ENCODE measurements around the gene B4GALT1.

GRCh38 chr9:33120620-33121019, 46.5 kb downstream of the B4GALT1 start:
- TF ChIP-seq CTCF (IDR thresholded peaks at IDR 0.05; ENCODE audit: extremely low read depth in 1 of 2, insufficient read depth in 1 of 2, low read depth in 1 of 2, low read length in 2 of 2) = no peak
- TF ChIP-seq MAX (IDR thresholded peaks at IDR 0.05; ENCODE audit: insufficient read depth, insufficient read length) = no peak
- no peak for TF ChIP-seq POLR2A (IDR thresholded peaks at IDR 0.05; ENCODE audit: low read depth, low read length)
- no peak for TF ChIP-seq EZH2 (IDR thresholded peaks at IDR 0.05; ENCODE audit: borderline replicate concordance, low read depth, low read length, severe bottlenecking)
- no peak for TF ChIP-seq JUN (IDR thresholded peaks at IDR 0.05; ENCODE audit: borderline replicate concordance, insufficient read depth, insufficient read length, low read depth)
- TF ChIP-seq POLR2AphosphoS5 (IDR thresholded peaks at IDR 0.05; ENCODE audit: insufficient read depth, low read depth, low read length) = no peak
- no peak for TF ChIP-seq MYC (IDR thresholded peaks at IDR 0.05; ENCODE audit: low read depth, low read length)
- TF ChIP-seq FOS (IDR thresholded peaks at IDR 0.05; ENCODE audit: borderline replicate concordance, insufficient read depth, low read length) = no peak

Measured in endothelial cell of umbilical vein (primary cell).